OCI-LY7 (cell line): ENCODE measurements around the gene PSAP.

ENCODE experiments used
- CTCF ChIP-seq: fragments of 200-600 bp; sonication (generic); conservative IDR thresholded peaks from 2 replicates; pipeline ENCODE4 v1.5.1; 2014; ENCODE audit warnings: mild to moderate bottlenecking, antibody characterized with exemption, low read length, moderate library complexity, mixed read lengths
- EZH2phosphoT487 ChIP-seq: fragments of 200-600 bp; sonication (generic); IDR thresholded peaks from 2 replicates; pipeline ENCODE4 v1.6.1; 2018; ENCODE audit warnings: low read depth, borderline replicate concordance, mild to moderate bottlenecking, mixed run types, antibody characterized with exemption, low read length, moderate library complexity, mixed read lengths

GRCh38 chr10:71783917-71784678 lies 67.0 kb downstream of the PSAP start:
- TF ChIP-seq CTCF (no peak), EZH2phosphoT487 (no peak)
